ENCODE data around the gene RGS3.
"Not testable (repeated sequence)": the region's sequence is repeated elsewhere in the genome, so short reads cannot be mapped to it uniquely, and the experiment has no call there.

RGS3 gene

GRCh38 chr9:113467183-113467582 lies 3.7 kb downstream of the RGS3 start:
- DNase-seq: no peak

- no peak for DNase-seq
Observed at GRCh38 chr9:113468716-113469448, 5.4 kb downstream of the RGS3 start.

GRCh38 chr9:113471143-113471542 lies 7.6 kb downstream of the RGS3 start:
- DNase-seq: no peak

- no peak for DNase-seq
Observed at GRCh38 chr9:113471566-113471965, 8.0 kb downstream of the RGS3 start.

- no peak for DNase-seq
Observed at GRCh38 chr9:113472199-113472598, 8.7 kb downstream of the RGS3 start.

GRCh38 chr9:113474360-113475028 lies 11.0 kb downstream of the RGS3 start:
- no peak for DNase-seq

- no peak for DNase-seq
Observed at GRCh38 chr9:113475031-113475430, 11.5 kb downstream of the RGS3 start.

- no peak for DNase-seq
Observed at GRCh38 chr9:113475992-113476391, 12.5 kb downstream of the RGS3 start.

- DNase-seq: no peak
Observed at GRCh38 chr9:113476511-113476916, 13.0 kb downstream of the RGS3 start.

- no peak for DNase-seq
Observed at GRCh38 chr9:113477058-113477457, 13.5 kb downstream of the RGS3 start.

GRCh38 chr9:113477661-113478060 lies 14.1 kb downstream of the RGS3 start:
- DNase-seq: no peak

- peak; percentile 34 for DNase-seq
Observed at GRCh38 chr9:113479174-113479621, 15.7 kb downstream of the RGS3 start.

GRCh38 chr9:113480612-113481011 lies 17.1 kb downstream of the RGS3 start:
- DNase-seq: no peak

GRCh38 chr9:113481176-113481787 lies 17.8 kb downstream of the RGS3 start:
- DNase-seq: no peak

GRCh38 chr9:113482341-113482740 lies 18.8 kb downstream of the RGS3 start:
- DNase-seq: no peak

GRCh38 chr9:113482991-113483675 lies 19.6 kb downstream of the RGS3 start:
- no peak for DNase-seq

- DNase-seq: no peak
Observed at GRCh38 chr9:113483676-113484257, 20.2 kb downstream of the RGS3 start.

- no peak for DNase-seq
Observed at GRCh38 chr9:113484258-113484730, 20.8 kb downstream of the RGS3 start.

- no peak for DNase-seq
Observed at GRCh38 chr9:113485761-113486115, 22.2 kb downstream of the RGS3 start.

- no peak for DNase-seq
Observed at GRCh38 chr9:113486327-113486726, 22.8 kb downstream of the RGS3 start.

GRCh38 chr9:113488071-113488470 lies 24.5 kb downstream of the RGS3 start:
- no peak for DNase-seq

GRCh38 chr9:113488490-113488889 lies 25.0 kb downstream of the RGS3 start:
- no peak for DNase-seq

GRCh38 chr9:113491147-113491546 lies 27.6 kb downstream of the RGS3 start:
- not testable (repeated sequence) for DNase-seq

All from CD4-positive, alpha-beta T cell treated with Interleukin-10 for 1 hour (primary cell).